GM18502 (cell line): ENCODE data around the gene KLK10.
"Not testable (repeated sequence)": the region's sequence is repeated elsewhere in the genome, so short reads cannot be mapped to it uniquely, and the experiment has no call there.

Source experiments
- ATAC-seq: cut with Tn5 transposase; IDR thresholded peaks from one replicate; pipeline ENCODE4 v1.9.1; 2021; ENCODE audit warnings: mild to moderate bottlenecking; ENCODE audit not compliant: unreplicated experiment, poor library complexity

KLK10 gene

GRCh38 chr19:51003316-51003715 lies 16.2 kb downstream of the KLK10 start:
- ATAC-seq: no peak

- no peak for ATAC-seq
These were observed 16.8 kb downstream of the KLK10 start for GRCh38 chr19:51002542-51003311.

GRCh38 chr19:51002089-51002532 lies 17.4 kb downstream of the KLK10 start:
- ATAC-seq: no peak

GRCh38 chr19:51001515-51001914 lies 18.0 kb downstream of the KLK10 start, which contains the start of gene KLK8:
Gene KLK8 (minus strand): TSS chr19:51001604. CDS start chr19:51001167, 437 bp downstream.
- ATAC-seq: no peak

GRCh38 chr19:51000981-51001380 lies 18.5 kb downstream of the KLK10 start:
- ATAC-seq: no peak

GRCh38 chr19:51000426-51000825 lies 19.1 kb downstream of the KLK10 start:
- ATAC-seq: no peak

GRCh38 chr19:50998686-50999085 lies 20.8 kb downstream of the KLK10 start:
- ATAC-seq: no peak

- no peak for ATAC-seq
These were observed 21.4 kb downstream of the KLK10 start for GRCh38 chr19:50998061-50998460.

- ATAC-seq: no peak
These were observed 25.4 kb downstream of the KLK10 start for GRCh38 chr19:50994129-50994528.

GRCh38 chr19:50992666-50993035 lies 26.9 kb downstream of the KLK10 start:
- no peak for ATAC-seq

- ATAC-seq: not testable (repeated sequence)
These were observed 35.1 kb downstream of the KLK10 start for GRCh38 chr19:50984416-50984815.

- ATAC-seq: no peak
These were observed 35.8 kb downstream of the KLK10 start, which contains the start of gene KLK7 for GRCh38 chr19:50983625-50984292. Gene KLK7 (minus strand): TSS chr19:50983917. CDS start chr19:50982399, 1,518 bp downstream.

- no peak for ATAC-seq
These were observed 37.3 kb downstream of the KLK10 start for GRCh38 chr19:50982186-50982585.

- ATAC-seq: no peak
These were observed 37.8 kb downstream of the KLK10 start for GRCh38 chr19:50981587-50982146.

GRCh38 chr19:50980208-50980607 lies 39.3 kb downstream of the KLK10 start:
- ATAC-seq: no peak

GRCh38 chr19:50979758-50980157 lies 39.8 kb downstream of the KLK10 start:
- no peak for ATAC-seq

GRCh38 chr19:50978772-50979390 lies 40.6 kb downstream of the KLK10 start:
- ATAC-seq: no peak

- no peak for ATAC-seq
These were observed 41.9 kb downstream of the KLK10 start for GRCh38 chr19:50977626-50978025.

GRCh38 chr19:50975766-50976165 lies 43.7 kb downstream of the KLK10 start:
- no peak for ATAC-seq

- no peak for ATAC-seq
These were observed 44.6 kb downstream of the KLK10 start for GRCh38 chr19:50974702-50975556.
